Thyroid gland (tissue), 4 donors: ENCODE results near the gene RALGPS2. TPM values are rescaled to one million over a fixed set of nuclear protein-coding genes. Genes with fewer than 3 reads are reported as not detected.

Experiments used
- DNase-seq, 2 donors: peaks; one replicate each; pipeline ENCODE4 v3.0.0-alpha.2; 2019
- H3K27ac ChIP-seq, 3 donors: fragments of 200-600 bp; sonication (generic); 1 replicate in 2 of 3; 2 replicates in 1 of 3; pipeline ENCODE4 v1.5.1; 2016 to 2019; ENCODE audit warnings: mild to moderate bottlenecking in 1 of 3, moderate library complexity in 1 of 3
- H3K27me3 ChIP-seq: fragments of 200-600 bp; sonication (generic); one replicate; pipeline ENCODE4 v1.5.1; 2019
- H3K36me3 ChIP-seq, 2 donors: fragments of 200-600 bp; sonication (generic); one replicate each; pipeline ENCODE4 v1.5.1; 2016 to 2019
- H3K4me1 ChIP-seq, 2 donors: fragments of 200-600 bp; sonication (generic); one replicate each; pipeline ENCODE4 v1.5.1; 2017 to 2019
- H3K4me3 ChIP-seq, 3 donors: fragments of 200-600 bp; sonication (generic); replicated peaks in 1 of 3; 1 replicate in 2 of 3; 2 replicates in 1 of 3; pipeline ENCODE4 v1.5.1; 2016; ENCODE audit warnings: mild to moderate bottlenecking in 1 of 3
- H3K9me3 ChIP-seq: fragments of 200-600 bp; sonication (generic); one replicate; pipeline ENCODE4 v1.5.1; 2017
- CTCF ChIP-seq, 6 experiments: fragments of 200-600 bp in 3 of 6; fragments of 450-650 bp in 3 of 6; sonication (generic) in 3 of 6; IDR thresholded peaks; one replicate each; pipeline ENCODE4 v1.5.1; 2016 to 2019; ENCODE audit warnings: antibody characterized with exemption in 6 of 6, mild to moderate bottlenecking in 2 of 6, inconsistent platforms in 1 of 6, moderate library complexity in 1 of 6
- POLR2A ChIP-seq, 2 donors: fragments of 450-650 bp; IDR thresholded peaks; one replicate each; pipeline ENCODE4 v1.6.1; 2017; ENCODE audit warnings: antibody characterized with exemption in 2 of 2, mild to moderate bottlenecking in 2 of 2, moderate library complexity in 1 of 2
- WGBS, 2 donors: methylation state at CpG; one replicate each; pipeline ENCODE4 v1.1.5; 2017; 5-methylcytosine and 5-hydroxymethylcytosine counted together
- intact Hi-C: fragments of 100-400 bp; cut with DNase I; formaldehyde crosslinking; loops from one replicate; pipeline ENCODE4 v1.15.1; 2023
- total RNA-seq, 4 donors: library from RNA; depleted of rRNA; stranded (reverse); fragments of >200 nt; gene quantifications; one replicate each; pipeline ENCODE4 v1.2.3, GENCODE V29; 2016

Gene RALGPS2
- 10 to 100 TPM; 15.3 to 31.4 (median 17.7) TPM for total RNA-seq

- H3K27ac ChIP-seq: peak within 1 kb of the TSS; percentile 83 to 94 (median 86)
- 10 to 60% methylated on average over 2 to 12 of the region's 90 CpGs for WGBS, 2 donors
- intact Hi-C loops: no loop called here
- peak within 1 kb of the TSS; percentile 28 to 85 (median 81) for H3K4me3 ChIP-seq
- no peaks in the 10 kb centered on the region for H3K27me3 ChIP-seq
- no peaks in the 10 kb centered on the region for H3K9me3 ChIP-seq
- no peaks in the 10 kb centered on the region for H3K36me3 ChIP-seq
- peaks cover 5 to 6% of the 10 kb centered on the region in 2 donors for H3K4me1 ChIP-seq
- peak; percentile 65 to 69 for DNase-seq
- TF ChIP-seq POLR2A (IDR thresholded peaks at IDR 0.05) (peak in 1 of 2 donors; percentile 82), CTCF (IDR thresholded peaks at IDR 0.05) (peak in 1 of 6 experiments; percentile 2)
Observed at GRCh38 chr1:178724728-178725465, at the start of gene RALGPS2. Gene RALGPS2, plus strand, starts transcription at chr1:178725244. Its CDS starts 51,521 bp downstream, at chr1:178776765.

GRCh38 chr1:178679237-178679636 lies 45.8 kb upstream of the RALGPS2 start:
- WGBS, 2 donors: 73 to 92% methylated on average over 2 of the region's 2 CpGs
- Histone ChIP-seq H3K4me1 (no peaks in the 10 kb centered on the region), H3K9me3 (no peaks in the 10 kb centered on the region), H3K36me3 (no peaks in the 10 kb centered on the region), H3K27me3 (no peaks in the 10 kb centered on the region), H3K27ac (no peak overlapping the region), H3K4me3 (no peak overlapping the region)
- no peak for TF ChIP-seq POLR2A (IDR thresholded peaks at IDR 0.05)
- no peak for TF ChIP-seq CTCF (IDR thresholded peaks at IDR 0.05)
- DNase-seq: no peak
- intact Hi-C loops: no loop called here

GRCh38 chr1:178682429-178682828 lies 42.6 kb upstream of the RALGPS2 start:
- intact Hi-C loops: no loop called here
- no peaks in the 10 kb centered on the region for H3K9me3 ChIP-seq
- no peaks in the 10 kb centered on the region for H3K36me3 ChIP-seq
- no peak for DNase-seq
- 40 to 48% methylated on average over 2 of the region's 2 CpGs for WGBS, 2 donors
- no peaks in the 10 kb centered on the region for H3K27me3 ChIP-seq
- TF ChIP-seq CTCF (IDR thresholded peaks at IDR 0.05) (no peak), POLR2A (IDR thresholded peaks at IDR 0.05) (no peak)
- H3K4me3 ChIP-seq: no peak overlapping the region
- H3K4me1 ChIP-seq: no peaks in the 10 kb centered on the region
- H3K27ac ChIP-seq: no peak overlapping the region

- Histone ChIP-seq H3K9me3 (no peaks in the 10 kb centered on the region), H3K27ac (no peak overlapping the region), H3K27me3 (no peaks in the 10 kb centered on the region), H3K4me1 (no peaks in the 10 kb centered on the region), H3K36me3 (no peaks in the 10 kb centered on the region), H3K4me3 (no peak overlapping the region)
- DNase-seq: no peak
- 70 to 92% methylated on average over 2 of the region's 2 CpGs for WGBS, 2 donors
- intact Hi-C loops: no loop called here
- TF ChIP-seq CTCF (IDR thresholded peaks at IDR 0.05) (no peak), POLR2A (IDR thresholded peaks at IDR 0.05) (no peak)
Observed at GRCh38 chr1:178682886-178683285, 42.2 kb upstream of the RALGPS2 start.

- 91 to 93% methylated on average over 2 of the region's 2 CpGs for WGBS, 2 donors
- Histone ChIP-seq H3K27ac (no peak overlapping the region), H3K4me1 (no peaks in the 10 kb centered on the region), H3K36me3 (no peaks in the 10 kb centered on the region), H3K27me3 (no peaks in the 10 kb centered on the region), H3K9me3 (no peaks in the 10 kb centered on the region), H3K4me3 (no peak overlapping the region)
- TF ChIP-seq POLR2A (IDR thresholded peaks at IDR 0.05) (no peak), CTCF (IDR thresholded peaks at IDR 0.05) (no peak)
- no peak for DNase-seq
- intact Hi-C loops: no loop called here
Observed at GRCh38 chr1:178683291-178683690, 41.8 kb upstream of the RALGPS2 start.
